Cerebellar cortex (tissue), 1 donor: Measurements from ENCODE around the gene HECTD1.
"Not testable (repeated sequence)": the region's sequence is repeated elsewhere in the genome, so short reads cannot be mapped to it uniquely, and the experiment has no call there.

Source experiments
- DNase-seq: peaks from one replicate; pipeline ENCODE4 v3.0.0-alpha.2; 2015; ENCODE audit warnings: low spot score

HECTD1 gene

GRCh38 chr14:31142455-31143087 is 65.0 kb downstream of the HECTD1 start:
- no peak for DNase-seq

DNA sequence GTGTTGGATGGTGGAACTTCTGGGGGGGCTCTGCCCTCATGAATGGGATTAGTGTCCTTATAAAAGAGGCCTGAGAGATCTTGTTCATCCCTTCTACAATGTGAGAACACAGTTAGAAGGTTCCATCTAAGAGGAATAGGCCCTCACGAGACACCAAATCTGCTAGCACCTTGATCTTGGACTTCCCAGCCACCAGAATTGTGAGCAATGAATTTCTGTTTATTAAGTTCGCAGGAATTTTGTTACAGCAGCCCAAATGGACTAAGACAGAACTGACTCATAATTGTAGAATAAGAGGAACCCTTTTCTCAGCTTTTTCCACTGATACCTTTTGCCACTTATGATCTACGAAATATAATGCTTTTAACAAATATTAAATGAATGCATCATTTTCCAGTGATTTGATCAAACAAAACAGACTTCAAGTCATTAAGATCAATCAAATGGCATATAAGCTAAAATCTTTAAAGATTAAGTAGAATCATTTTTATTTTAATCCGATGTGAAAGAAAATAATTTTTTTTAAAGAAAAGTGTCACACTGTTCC is 68.2 kb downstream of the HECTD1 start:
- no peak for DNase-seq

- no peak for DNase-seq
Measured at GRCh38 chr14:31138301-31138700, 69.3 kb downstream of the HECTD1 start.

DNA sequence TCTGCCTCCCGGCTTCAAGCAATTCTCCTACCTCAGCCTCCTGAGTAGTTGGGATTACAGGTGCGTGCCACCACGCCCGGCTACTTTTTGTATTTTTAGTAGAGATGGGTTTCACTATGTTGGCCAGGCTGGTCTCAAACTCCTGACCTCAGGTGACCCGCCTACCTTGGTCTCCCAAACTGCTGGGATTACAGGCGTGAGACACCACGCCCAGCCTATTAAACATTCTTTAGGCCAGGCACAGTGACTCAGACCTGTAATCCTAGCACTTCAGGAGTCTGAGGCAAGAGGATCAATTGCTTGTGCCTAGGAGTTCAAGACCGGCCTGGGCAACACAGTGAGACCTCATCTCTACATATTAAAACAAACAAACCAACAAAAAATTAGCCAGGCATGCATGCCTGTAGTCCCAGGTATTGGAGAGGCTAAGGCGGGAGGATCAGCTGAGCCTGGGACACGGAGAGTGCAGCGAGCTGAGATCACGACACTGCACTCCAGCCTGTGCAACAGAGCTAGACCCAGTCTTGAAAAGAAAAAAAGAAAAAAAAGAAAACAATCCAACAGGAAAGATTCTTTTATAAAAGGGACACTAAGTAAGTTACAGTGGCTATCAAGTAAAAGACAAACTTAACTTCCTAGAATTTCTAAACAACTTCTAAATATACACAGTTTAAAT is 70.2 kb downstream of the HECTD1 start:
- no peak for DNase-seq

GRCh38 chr14:31133133-31133532 is 74.5 kb downstream of the HECTD1 start:
- no peak for DNase-seq

GRCh38 chr14:31128601-31129526 is 78.7 kb downstream of the HECTD1 start:
- no peak for DNase-seq

- no peak for DNase-seq
Measured at GRCh38 chr14:31127690-31128089, 79.9 kb downstream of the HECTD1 start.

DNA sequence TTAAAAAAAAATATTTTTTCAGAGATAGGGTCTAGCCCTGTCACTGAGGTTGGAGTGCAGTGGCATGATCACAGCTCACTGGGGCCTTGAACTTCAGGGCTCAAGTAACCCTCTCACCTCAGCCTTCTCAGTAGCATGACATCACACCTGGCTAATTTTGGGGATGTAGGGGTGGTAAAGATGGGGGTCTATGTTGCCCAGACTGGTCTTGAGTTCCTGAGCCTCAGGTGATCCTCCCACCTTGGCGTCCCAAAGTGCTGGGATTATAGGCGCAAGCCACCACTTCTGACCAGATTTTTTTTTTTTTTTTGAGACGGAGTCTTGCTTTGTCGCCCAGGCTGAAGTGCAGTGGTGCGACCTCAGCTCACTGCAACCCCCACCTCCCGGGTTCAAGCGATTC is 80.9 kb downstream of the HECTD1 start:
- DNase-seq = no peak

- no peak for DNase-seq
Measured at GRCh38 chr14:31125231-31125630, 82.4 kb downstream of the HECTD1 start.

DNA sequence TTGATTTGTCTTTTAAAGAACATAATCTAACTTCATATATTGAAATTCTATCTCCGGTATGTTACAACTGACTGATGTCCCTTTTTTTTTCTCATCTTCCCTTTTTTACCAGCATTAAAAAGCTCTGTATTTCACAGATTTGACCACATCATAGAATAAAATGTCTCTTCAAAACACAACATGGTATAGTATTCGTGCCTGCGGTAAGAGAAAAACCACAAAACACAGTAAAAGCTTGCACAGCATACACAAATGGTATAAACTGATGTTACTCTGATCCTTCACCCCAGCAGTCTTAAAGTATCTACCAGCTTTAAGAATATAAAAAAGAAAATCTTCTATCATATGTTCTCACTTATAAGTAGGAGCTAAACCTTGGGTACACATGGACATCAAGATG is 83.4 kb downstream of the HECTD1 start:
- no peak for DNase-seq

GRCh38 chr14:31122921-31123320 is 84.7 kb downstream of the HECTD1 start:
- no peak for DNase-seq

- DNase-seq = no peak
Measured at GRCh38 chr14:31122098-31122611, 85.4 kb downstream of the HECTD1 start.

DNA sequence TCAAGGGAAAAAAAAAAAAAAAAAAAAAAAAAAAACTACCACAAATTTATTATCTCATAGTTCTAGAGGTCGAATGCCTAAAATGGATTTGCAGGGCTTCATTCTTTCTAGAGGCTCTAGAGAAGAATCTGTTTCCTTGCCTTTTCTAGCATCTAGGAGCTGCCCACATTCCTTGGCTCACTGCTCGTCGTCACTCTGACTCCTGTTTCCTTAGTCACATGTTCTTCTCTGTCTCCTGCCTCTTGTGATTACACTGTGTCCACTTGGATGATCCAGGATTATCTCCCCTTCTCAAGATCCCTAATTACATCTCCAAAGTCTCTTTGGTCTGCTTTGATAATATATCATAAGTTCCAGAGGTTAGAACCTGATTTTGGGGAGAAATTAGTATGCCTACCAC is 88.7 kb downstream of the HECTD1 start:
- DNase-seq = no peak

DNA sequence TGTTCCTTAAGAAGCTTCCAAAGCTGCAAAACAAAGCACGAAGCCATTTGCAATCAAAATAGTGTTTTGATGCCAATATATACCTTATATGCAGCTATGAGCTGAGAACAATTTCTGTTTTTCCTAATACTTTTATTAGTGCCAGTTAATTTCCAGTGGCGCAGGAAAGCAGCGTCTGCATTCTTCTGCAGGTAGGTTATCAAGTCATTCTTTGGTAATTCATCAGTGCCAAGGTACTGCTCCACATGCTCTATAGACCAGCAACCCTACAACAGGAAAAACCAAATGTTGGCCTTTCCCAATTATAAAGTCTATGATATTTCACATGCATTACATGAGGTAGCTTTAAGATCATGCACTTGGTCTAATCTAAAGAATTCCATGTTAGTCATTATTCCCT is 93.8 kb downstream of the HECTD1 start:
- no peak for DNase-seq

DNA sequence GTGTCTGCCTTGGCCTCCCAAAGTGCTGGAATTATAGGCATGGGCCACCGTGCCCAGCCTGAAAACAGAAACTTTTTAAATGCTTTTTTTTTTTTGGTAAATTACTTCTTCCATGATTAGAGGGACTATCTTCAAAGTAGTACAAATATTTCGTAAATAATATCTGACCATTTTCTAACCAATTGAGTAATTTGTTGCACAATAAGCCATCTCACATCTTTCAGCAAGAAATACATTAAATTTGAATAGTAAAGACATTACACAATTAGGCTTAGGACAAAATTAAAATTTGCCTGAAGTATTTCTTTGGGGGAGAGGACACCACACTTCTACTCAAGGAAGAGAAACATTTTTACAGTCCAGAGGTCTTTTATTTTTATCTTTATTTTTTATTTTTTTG is 96.7 kb downstream of the HECTD1 start:
- DNase-seq = no peak

DNA sequence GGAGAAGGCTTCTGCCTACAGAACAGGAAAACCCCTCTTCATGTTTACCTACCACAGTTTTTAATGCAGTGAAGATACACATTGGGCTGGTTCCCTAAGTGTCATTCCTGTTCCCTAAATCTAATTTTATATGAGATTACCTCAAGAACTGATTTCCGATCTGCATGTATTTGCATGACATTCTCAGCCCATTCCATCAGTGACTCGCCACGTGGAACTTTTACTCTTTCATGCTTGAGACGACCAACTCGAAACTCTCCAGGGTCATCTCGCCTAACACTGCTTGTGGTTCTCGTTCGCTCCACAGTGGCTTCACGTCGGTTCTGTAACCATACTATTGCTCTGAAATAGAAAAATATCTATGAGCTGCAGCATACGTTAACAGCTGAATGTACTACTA is 98.3 kb downstream of the HECTD1 start:
- no peak for DNase-seq

GRCh38 chr14:31106768-31107167 is 100.8 kb downstream of the HECTD1 start:
- DNase-seq = no peak

DNA sequence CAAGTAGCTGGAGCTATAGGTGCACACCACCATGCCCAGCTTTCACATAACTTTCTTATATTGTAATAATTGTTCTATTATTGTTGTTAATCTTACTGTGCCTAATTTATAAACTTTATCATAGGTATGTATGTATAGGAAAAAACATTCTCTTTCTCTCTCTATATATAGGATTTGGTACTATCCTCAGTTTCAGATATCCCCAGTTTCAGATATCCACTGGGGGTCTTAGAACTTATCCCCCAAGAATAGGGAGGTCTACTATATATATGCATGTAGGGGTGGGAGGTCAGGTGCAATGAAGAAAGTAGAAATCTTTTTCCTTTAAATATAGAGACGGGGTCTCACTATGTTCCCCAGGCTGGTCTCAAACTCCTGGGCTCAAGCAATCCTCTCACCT is 110.5 kb downstream of the HECTD1 start:
- DNase-seq = no peak

- DNase-seq = no peak
Measured at GRCh38 chr14:31096255-31096654, 111.3 kb downstream of the HECTD1 start.

DNA sequence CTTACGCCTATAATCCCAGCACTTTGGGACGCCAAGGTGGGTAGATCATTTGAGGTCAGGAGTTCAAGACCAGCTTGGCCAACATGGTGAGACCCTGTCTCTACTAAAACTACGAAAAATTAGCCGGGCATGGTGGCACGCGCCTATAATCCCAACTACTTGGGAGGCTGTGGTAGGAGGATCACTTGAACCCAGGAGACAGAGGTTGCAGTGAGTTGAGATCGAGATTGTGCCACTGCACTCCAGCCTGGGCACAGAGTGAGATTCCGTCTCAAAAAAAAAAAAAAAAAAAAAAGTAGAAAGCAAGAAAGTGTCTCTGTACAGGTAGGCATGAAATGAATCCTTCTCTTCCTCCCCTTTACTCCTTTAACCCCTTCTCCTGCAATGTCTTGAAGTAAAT is 111.8 kb downstream of the HECTD1 start:
- DNase-seq = not testable (repeated sequence)

- not testable (repeated sequence) for DNase-seq
Measured at GRCh38 chr14:31093884-31094839, 113.4 kb downstream of the HECTD1 start.
